Neuronal stem cell (in vitro differentiated cells): ENCODE measurements around the gene SLC2A14.
A peak's percentile ranks its signal among the peaks of the same experiment; 100 is the strongest.
"Not testable (repeated sequence)": the region's sequence is repeated elsewhere in the genome, so short reads cannot be mapped to it uniquely, and the experiment has no call there.

ENCODE experiments used
- DNase-seq: peaks from one replicate; pipeline ENCODE4 v3.0.0-alpha.2; 2013; ENCODE audit warnings: low spot score
- H2AFZ ChIP-seq: one replicate; pipeline ENCODE4 v1.6.1; 2013; ENCODE audit warnings: mild to moderate bottlenecking, low read length, inconsistent platforms
- H2AK5ac ChIP-seq: 2 replicates; pipeline ENCODE4 v1.6.1; 2013; ENCODE audit warnings: low read depth, mild to moderate bottlenecking, inconsistent platforms, low read length, moderate library complexity, mixed read lengths
- H2BK120ac ChIP-seq: 2 replicates; pipeline ENCODE4 v1.6.1; 2013; ENCODE audit warnings: low read depth, mild to moderate bottlenecking, inconsistent platforms, low read length, moderate library complexity, mixed read lengths
- H2BK12ac ChIP-seq: one replicate; pipeline ENCODE4 v1.6.1; 2013; ENCODE audit warnings: low read length, inconsistent platforms
- H2BK15ac ChIP-seq: 2 replicates; pipeline ENCODE4 v1.6.1; 2013; ENCODE audit warnings: mild to moderate bottlenecking, low read length, inconsistent platforms, mixed read lengths
- H2BK5ac ChIP-seq: one replicate; pipeline ENCODE4 v1.6.1; 2013; ENCODE audit warnings: inconsistent platforms, mild to moderate bottlenecking, low read length, moderate library complexity
- H3K14ac ChIP-seq: one replicate; pipeline ENCODE4 v1.6.1; 2013; ENCODE audit warnings: low read length, inconsistent platforms
- H3K18ac ChIP-seq: 2 replicates; pipeline ENCODE4 v1.6.1; 2013; ENCODE audit warnings: low read length, inconsistent platforms
- H3K23ac ChIP-seq: 2 replicates; pipeline ENCODE4 v1.6.1; 2013; ENCODE audit warnings: low read depth, mild to moderate bottlenecking, mixed read lengths, low read length, inconsistent platforms; ENCODE audit not compliant: poor library complexity
- H3K27ac ChIP-seq: replicated peaks from 3 replicates; pipeline ENCODE4 v1.5.1; 2013; ENCODE audit warnings: low read length, inconsistent platforms
- H3K27me3 ChIP-seq, 3 experiments: 2 replicates each; pipeline ENCODE4 v1.6.1; 2013; ENCODE audit warnings: low read length in 3 of 3, mild to moderate bottlenecking in 2 of 3, inconsistent platforms in 1 of 3, low read depth in 1 of 3, mixed read lengths in 1 of 3, moderate library complexity in 1 of 3; ENCODE audit not compliant: control insufficient read depth in 3 of 3, insufficient read depth in 3 of 3
- H3K36me3 ChIP-seq, 2 donors: replicated peaks in 1 of 2; 2 replicates each; pipeline ENCODE4 v1.6.1; 2013; ENCODE audit warnings: low read length in 2 of 2; ENCODE audit not compliant: control insufficient read depth in 2 of 2, insufficient read depth in 2 of 2
- H3K4ac ChIP-seq: 2 replicates; pipeline ENCODE4 v1.6.1; 2013; ENCODE audit warnings: inconsistent platforms, mild to moderate bottlenecking, low read length, moderate library complexity
- H3K4me1 ChIP-seq, 2 donors: 1 replicate in 1 of 2; 2 replicates in 1 of 2; pipeline ENCODE4 v1.6.1; 2013; ENCODE audit warnings: low read length in 2 of 2, low read depth in 1 of 2; ENCODE audit not compliant: control insufficient read depth in 2 of 2, insufficient read depth in 1 of 2
- H3K4me2 ChIP-seq: one replicate; pipeline ENCODE4 v1.6.1; 2013; ENCODE audit warnings: mild to moderate bottlenecking, low read length, inconsistent platforms; ENCODE audit not compliant: insufficient read depth, poor library complexity, severe bottlenecking
- H3K4me3 ChIP-seq, 2 donors: 2 replicates each; pipeline ENCODE4 v1.5.1; 2013; ENCODE audit warnings: low read length in 2 of 2, mild to moderate bottlenecking in 2 of 2, inconsistent platforms in 1 of 2, moderate library complexity in 1 of 2
- H3K79me1 ChIP-seq: one replicate; pipeline ENCODE4 v1.6.1; 2013; ENCODE audit warnings: low read depth, mild to moderate bottlenecking, inconsistent platforms, low read length, moderate library complexity
- H3K9ac ChIP-seq: one replicate; pipeline ENCODE4 v1.6.1; 2013; ENCODE audit warnings: mild to moderate bottlenecking, low read depth, low read length, inconsistent platforms; ENCODE audit not compliant: poor library complexity
- H3K9me3 ChIP-seq, 2 donors: replicated peaks in 1 of 2; 2 replicates each; pipeline versions ENCODE3 to v1.6.1; 2013; ENCODE audit warnings: low read length in 2 of 2, mild to moderate bottlenecking in 2 of 2, inconsistent platforms in 1 of 2, low read depth in 1 of 2, mixed read lengths in 1 of 2, moderate library complexity in 1 of 2; ENCODE audit not compliant: control insufficient read depth in 2 of 2, insufficient read depth in 1 of 2
- H4K8ac ChIP-seq: one replicate; pipeline ENCODE4 v1.6.1; 2013; ENCODE audit warnings: low read depth, mild to moderate bottlenecking, inconsistent platforms, low read length, moderate library complexity
- H4K91ac ChIP-seq: one replicate; pipeline ENCODE4 v1.6.1; 2013; ENCODE audit warnings: low read length, low read depth, mild to moderate bottlenecking, inconsistent platforms; ENCODE audit not compliant: poor library complexity
- WGBS, 2 donors: extraction: QIAGEN DNeasy Blood & Tissue Kit; methylation state at CpG; one replicate each; pipeline ENCODE4 v1.1.7; 2013; ENCODE audit warnings: missing lambda C conversion rate in 2 of 2, mixed read lengths in 1 of 2; ENCODE audit not compliant: insufficient read length in 2 of 2, insufficient replicate concordance in 1 of 2; ENCODE audit errors: extremely low coverage in 2 of 2; 5-methylcytosine and 5-hydroxymethylcytosine counted together

The SLC2A14 gene

GRCh38 chr12:7856516-7856915 is 16.2 kb downstream of the SLC2A14 start:
- Histone ChIP-seq H3K79me1 (no peaks in the 10 kb centered on the region), H2BK120ac (no peak overlapping the region), H3K27me3 (no peaks in the 10 kb centered on the region), H4K91ac (no peak overlapping the region), H3K4ac (no peak overlapping the region), H2AK5ac (no peak overlapping the region), H3K4me3 (no peak overlapping the region), H3K14ac (no peak overlapping the region), H4K8ac (no peak overlapping the region), H3K4me2 (no peak overlapping the region), H2BK5ac (no peak overlapping the region), H3K36me3 (no peaks in the 10 kb centered on the region), H3K23ac (no peak overlapping the region), H2AFZ (no peak overlapping the region), H3K9ac (no peak overlapping the region), H3K9me3 (no peaks in the 10 kb centered on the region), H2BK12ac (no peak overlapping the region), H3K18ac (no peak overlapping the region), H3K4me1 (peaks cover 0 to 5% of the 10 kb centered on the region in 2 donors), H2BK15ac (no peak overlapping the region), H3K27ac (no peak overlapping the region)
- no CpG with 5 or more reads among the region's 6 CpGs for WGBS, 2 donors
- DNase-seq: no peak

- Histone ChIP-seq H2BK15ac (no peak overlapping the region), H4K8ac (no peak overlapping the region), H3K79me1 (no peaks in the 10 kb centered on the region), H3K36me3 (no peaks in the 10 kb centered on the region), H3K18ac (no peak overlapping the region), H3K4me2 (no peak overlapping the region), H3K27ac (no peak overlapping the region), H3K9ac (no peak overlapping the region), H3K4ac (no peak overlapping the region), H4K91ac (no peak overlapping the region), H3K27me3 (no peaks in the 10 kb centered on the region), H3K14ac (no peak overlapping the region), H2BK12ac (no peak overlapping the region), H2BK120ac (no peak overlapping the region), H2BK5ac (no peak overlapping the region), H3K9me3 (no peaks in the 10 kb centered on the region), H2AK5ac (no peak overlapping the region), H3K4me1 (peaks cover 0 to 3% of the 10 kb centered on the region in 2 donors), H3K23ac (no peak overlapping the region), H3K4me3 (no peak overlapping the region), H2AFZ (no peak overlapping the region)
- DNase-seq: no peak
- WGBS, 2 donors: no CpG with 5 or more reads among the region's 2 CpGs
These were observed 19.2 kb downstream of the SLC2A14 start for GRCh38 chr12:7853557-7853956.

GRCh38 chr12:7851622-7852081 is 21.1 kb downstream of the SLC2A14 start:
- not testable (repeated sequence) for H3K18ac ChIP-seq, H3K4me1 ChIP-seq, H3K27me3 ChIP-seq, H2BK15ac ChIP-seq, H3K4ac ChIP-seq, H2BK120ac ChIP-seq, H3K4me3 ChIP-seq, H2AFZ ChIP-seq, H4K91ac ChIP-seq, H3K36me3 ChIP-seq, H2AK5ac ChIP-seq, H4K8ac ChIP-seq, H3K9me3 ChIP-seq, H3K9ac ChIP-seq, H3K4me2 ChIP-seq, H3K23ac ChIP-seq, H3K79me1 ChIP-seq, H3K27ac ChIP-seq, H3K14ac ChIP-seq, H2BK12ac ChIP-seq, H2BK5ac ChIP-seq
- no CpG with 5 or more reads among the region's 3 CpGs for WGBS, 2 donors
- peak; percentile 8 for DNase-seq

GRCh38 chr12:7850099-7850498 is 22.6 kb downstream of the SLC2A14 start:
- not testable (repeated sequence) for H3K4me1 ChIP-seq, H4K8ac ChIP-seq, H3K9me3 ChIP-seq, H3K79me1 ChIP-seq, H3K14ac ChIP-seq, H3K27me3 ChIP-seq, H2BK5ac ChIP-seq, H2AK5ac ChIP-seq, H2BK120ac ChIP-seq, H2BK12ac ChIP-seq, H2BK15ac ChIP-seq, H3K36me3 ChIP-seq, H4K91ac ChIP-seq, H3K9ac ChIP-seq, H3K4me2 ChIP-seq, H2AFZ ChIP-seq, H3K4ac ChIP-seq, H3K23ac ChIP-seq, DNase-seq, H3K4me3 ChIP-seq, H3K27ac ChIP-seq, H3K18ac ChIP-seq
- no CpG with 5 or more reads among the region's 5 CpGs for WGBS, 2 donors
